ENCODE results near the gene BDKRB2.

GRCh38 chr14:96287856-96288255 is 83.2 kb downstream of the BDKRB2 start:
- TF ChIP-seq POLR2AphosphoS5 (IDR thresholded peaks at IDR 0.05; ENCODE audit: low read depth, low read length) (no peak), POLR2A (IDR thresholded peaks at IDR 0.05; ENCODE audit: borderline replicate concordance, extremely low read depth, insufficient read depth, insufficient read length) (no peak), YY1 (IDR thresholded peaks at IDR 0.05; ENCODE audit: extremely low read depth, insufficient replicate concordance, low read depth, low read length) (no peak)

All from HCT116 (cell line).